HG02943 (cell line): ENCODE measurements around the gene RAD50.
"Not testable (repeated sequence)": the region's sequence is repeated elsewhere in the genome, so short reads cannot be mapped to it uniquely, and the experiment has no call there.

ENCODE experiments used
- ATAC-seq: cut with Tn5 transposase; IDR thresholded peaks from one replicate; pipeline ENCODE4 v1.9.1; 2021; ENCODE audit warnings: mild to moderate bottlenecking, low read depth, moderate library complexity; ENCODE audit not compliant: unreplicated experiment

Gene RAD50

GRCh38 chr5:132556763-132557477 is at the start of gene RAD50:
TSS of gene RAD50 (plus strand) at chr5:132556977. CDS start at chr5:132557325, 348 bp downstream.
- ATAC-seq = peak; percentile 95

DNA sequence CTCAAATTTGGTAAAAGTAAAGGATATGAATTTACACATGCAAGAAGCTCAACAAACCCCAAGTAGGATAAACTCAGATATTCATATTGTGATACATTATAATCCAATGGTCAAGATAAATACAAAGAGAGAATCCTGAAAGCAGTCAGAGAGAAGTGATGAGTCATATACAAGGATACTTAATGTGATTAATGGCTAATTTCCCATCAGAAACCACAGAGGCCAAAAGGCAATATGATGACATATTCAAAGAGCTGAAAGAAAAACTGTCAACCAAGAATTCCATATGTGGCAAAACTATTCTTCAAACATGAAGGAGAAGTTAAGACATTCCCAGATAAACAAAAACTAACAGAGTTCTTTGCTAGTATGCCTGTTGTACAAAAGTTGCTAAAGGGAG is 46.7 kb upstream of the RAD50 start:
- ATAC-seq = no peak

GRCh38 chr5:132513618-132514336 is 43.0 kb upstream of the RAD50 start:
- not testable (repeated sequence) for ATAC-seq

DNA sequence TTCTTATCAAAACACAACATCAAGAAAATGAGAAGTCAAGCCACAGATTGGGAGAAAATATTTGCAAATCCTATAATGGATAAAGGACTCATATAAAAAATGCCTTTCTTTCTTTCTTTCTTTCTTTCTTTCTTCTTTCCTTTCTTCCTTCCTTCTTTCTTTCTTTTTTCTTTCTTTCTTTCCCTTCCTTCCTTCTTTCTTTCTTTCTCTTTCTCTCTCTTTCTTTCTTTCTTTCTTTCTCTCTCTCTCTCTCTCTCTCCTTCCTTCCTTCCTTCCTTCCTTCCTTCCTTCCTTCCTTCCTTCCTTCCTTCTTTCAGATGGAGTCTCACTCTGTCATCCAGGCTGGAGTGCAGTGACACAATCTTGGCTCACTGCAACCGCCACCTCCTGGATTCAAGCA is 34.7 kb upstream of the RAD50 start:
- ATAC-seq = not testable (repeated sequence)

DNA sequence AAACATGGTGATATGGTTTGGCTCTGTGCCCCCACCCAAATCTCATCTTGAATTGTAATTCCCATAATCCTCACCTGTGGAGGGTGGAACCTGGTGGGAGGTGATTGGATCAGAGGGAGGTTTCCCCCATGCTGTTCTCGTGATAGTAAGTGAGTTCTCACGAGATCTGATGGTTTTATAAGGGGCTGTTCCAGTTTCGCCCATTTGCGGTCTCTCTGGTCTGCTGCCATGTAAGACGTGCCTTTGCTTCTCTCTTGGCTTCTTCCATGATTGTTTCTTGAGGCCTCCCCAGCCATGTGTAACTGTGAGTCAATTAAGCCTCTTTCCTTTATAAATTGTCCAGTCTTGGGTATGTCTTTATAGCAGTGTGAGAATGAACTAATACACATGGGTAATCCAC is 31.9 kb upstream of the RAD50 start:
- not testable (repeated sequence) for ATAC-seq

DNA sequence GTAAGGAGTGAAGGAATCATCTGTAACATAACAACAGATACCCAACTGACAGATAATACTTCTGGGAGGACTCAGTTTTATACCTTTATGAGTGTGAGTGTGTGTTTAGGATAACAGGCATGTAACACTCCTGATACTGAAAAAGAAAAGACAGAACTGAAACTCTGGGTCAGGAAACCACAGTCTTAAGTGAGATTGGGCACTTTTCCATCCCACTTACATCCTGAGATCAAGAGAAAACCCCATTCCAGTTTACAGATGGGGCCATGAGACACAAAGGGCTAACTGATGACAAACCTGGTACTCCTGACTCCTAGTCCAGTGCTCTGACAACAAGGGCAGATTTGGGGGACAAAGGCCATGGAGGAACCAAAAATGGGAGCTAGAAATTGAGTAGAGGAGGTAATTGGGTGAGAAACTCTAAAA is 31.5 kb upstream of the RAD50 start:
- peak; percentile 72 for ATAC-seq

GRCh38 chr5:132526290-132526973 is 30.3 kb upstream of the RAD50 start:
- ATAC-seq = no peak

GRCh38 chr5:132526974-132527564 is 29.7 kb upstream of the RAD50 start:
- ATAC-seq = no peak

DNA sequence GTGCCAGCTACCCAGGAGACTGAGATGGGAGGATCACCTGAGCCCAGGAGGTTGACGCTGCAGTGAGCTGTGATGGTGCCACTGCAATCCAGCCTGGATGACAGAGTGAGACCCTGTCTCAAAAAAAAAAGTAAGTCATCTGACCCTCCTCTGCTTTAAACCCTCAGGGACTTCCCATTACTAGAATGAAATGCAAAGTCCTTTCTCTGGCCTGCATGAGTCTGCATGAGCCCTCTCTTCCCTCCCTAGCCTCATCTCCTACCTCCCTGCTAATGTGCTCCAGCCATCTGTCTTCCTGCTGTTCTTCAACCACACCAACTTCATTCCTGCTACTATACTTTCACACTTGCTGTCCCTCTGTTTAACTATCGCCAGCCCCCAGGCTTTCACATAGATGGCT is 28.8 kb upstream of the RAD50 start:
- ATAC-seq = no peak

DNA sequence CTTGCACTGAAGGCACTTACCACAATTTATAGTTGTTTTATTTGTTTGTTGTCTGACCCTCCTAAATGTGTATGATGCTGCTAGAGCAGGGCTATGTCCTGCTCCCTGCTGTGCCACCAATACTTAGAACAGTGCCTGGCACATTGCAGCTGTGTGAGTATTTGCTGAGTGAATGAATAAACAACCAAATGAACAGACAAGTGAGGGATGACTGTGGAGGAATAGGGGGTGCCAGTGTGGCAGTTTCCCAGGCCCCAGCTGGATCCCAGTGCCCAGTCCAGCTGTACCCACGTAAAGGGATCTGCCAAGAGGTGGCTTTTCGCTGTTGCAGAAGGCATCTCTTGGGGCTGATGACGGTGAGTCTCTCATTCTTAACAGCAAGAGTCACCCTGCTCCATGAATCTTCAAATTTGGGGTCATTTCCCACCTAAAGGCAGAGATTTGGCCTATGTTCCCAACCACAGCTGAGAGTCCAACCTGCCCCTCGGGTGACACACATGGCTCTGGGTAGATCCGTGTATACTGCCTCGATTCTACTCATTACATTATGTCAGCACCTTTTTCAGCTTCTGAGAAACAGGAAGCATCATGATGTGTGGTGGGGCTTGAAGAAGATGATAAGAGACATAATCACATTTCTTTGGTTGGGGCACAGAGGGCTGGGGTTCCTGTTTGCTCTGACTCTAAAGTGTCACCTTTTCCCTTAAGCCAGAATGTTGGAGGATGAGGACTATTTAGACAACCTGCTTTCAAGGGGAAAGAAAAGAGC is 27.7 kb upstream of the RAD50 start:
- ATAC-seq = no peak

DNA sequence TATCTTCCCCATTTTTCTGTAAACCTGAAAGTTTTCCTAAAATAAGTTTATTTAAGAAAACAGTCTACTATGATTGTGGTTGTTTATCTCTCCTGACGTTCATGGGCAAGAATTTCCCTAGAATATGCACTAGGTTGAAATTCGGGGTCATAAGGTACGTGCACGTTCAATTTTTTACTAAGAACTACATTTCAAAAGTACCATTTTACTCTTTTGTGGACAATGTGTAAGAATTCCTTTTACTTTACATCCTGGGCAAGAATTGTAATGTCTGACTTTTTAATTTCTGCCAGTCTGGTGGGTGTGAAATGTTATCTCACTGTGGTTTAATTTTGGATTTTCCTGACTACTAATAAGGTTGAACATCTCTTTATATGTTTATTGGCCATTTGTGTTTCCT is 25.8 kb upstream of the RAD50 start:
- ATAC-seq = no peak

GRCh38 chr5:132539716-132540115 is 17.1 kb upstream of the RAD50 start:
- ATAC-seq = no peak

DNA sequence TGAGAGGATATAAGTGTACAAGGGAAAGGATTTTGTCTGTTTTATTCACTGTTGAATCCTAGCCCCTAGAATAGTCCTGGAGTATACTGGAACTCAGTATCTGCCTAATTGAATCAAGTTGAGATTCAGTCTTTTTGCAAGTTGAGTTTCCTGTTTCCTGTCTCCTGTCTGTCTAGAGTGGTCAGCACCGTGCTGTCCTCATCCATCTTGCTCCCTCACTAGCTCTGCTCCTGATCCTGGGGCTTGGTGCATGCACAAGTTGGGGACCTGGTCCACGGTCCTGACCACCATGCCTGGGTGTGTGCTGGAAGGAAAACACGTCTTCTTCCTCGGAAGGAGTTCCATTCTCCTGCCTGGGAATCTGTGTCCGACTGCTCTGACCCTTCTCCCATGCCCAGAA is 16.6 kb upstream of the RAD50 start:
- ATAC-seq = no peak

DNA sequence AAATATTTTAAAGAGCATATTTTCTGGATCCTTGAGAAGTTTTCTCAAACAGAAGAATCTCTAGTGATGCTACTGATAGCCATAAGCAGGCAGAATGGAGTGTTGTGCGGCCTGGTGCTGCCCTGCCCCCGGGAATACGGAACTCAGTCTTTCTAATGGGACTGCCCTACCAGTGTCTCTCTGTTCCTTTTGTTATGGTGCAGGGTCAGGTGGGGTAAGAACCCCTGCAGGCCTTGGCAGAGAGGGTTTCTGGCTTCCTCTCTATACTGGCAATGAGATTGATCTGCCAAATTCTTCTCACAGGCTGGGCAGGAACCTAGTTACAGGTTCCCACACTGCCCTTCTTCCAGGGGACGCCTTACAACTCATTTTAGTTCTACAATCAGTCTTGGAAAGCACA is 16.0 kb upstream of the RAD50 start:
- ATAC-seq = no peak

GRCh38 chr5:132543472-132544201 is 13.1 kb upstream of the RAD50 start, which contains the start of gene IL5:
TSS of gene IL5 (minus strand) at chr5:132543522. CDS start at chr5:132543478, 44 bp downstream.
- ATAC-seq = no peak

DNA sequence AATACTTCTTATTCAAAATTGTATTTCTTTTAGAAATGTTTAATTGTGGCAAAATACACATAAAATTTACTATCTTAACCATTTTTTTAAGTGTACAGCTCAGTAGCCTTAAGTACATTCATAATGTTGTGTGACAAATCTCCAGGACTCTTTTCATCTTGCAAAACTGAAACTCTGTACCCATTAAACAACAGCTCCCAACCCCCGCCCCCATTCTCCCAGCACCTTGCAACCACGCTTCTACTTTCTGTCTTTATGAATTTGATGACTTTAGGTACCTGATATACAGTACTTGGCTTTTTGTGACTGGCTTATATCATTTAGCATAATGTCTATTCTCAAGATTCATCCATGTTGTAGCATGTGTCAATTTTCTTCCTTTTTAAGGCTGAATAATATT is 10.7 kb upstream of the RAD50 start:
- no peak for ATAC-seq

DNA sequence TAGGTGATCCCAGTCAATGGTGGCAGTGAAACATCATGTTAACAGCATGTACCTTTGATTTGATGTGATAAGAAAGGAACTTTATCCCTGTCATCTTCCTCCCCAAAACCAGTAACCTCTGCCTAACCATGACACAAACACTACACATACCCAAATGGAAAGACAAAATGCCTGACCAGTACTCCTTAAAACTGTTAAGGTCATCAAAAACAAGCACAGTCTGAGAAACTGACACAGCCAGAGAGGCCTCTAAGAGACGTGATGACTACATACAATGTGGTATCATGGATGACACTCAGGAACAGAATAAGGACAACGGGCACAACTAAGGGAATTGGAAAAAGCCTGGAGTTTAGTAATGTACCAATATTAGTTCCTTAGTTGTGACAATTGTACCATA is 9.5 kb upstream of the RAD50 start:
- ATAC-seq = no peak

- ATAC-seq = not testable (repeated sequence)
Measured at GRCh38 chr5:132548834-132549233, 7.9 kb upstream of the RAD50 start.

- ATAC-seq = no peak
Measured at GRCh38 chr5:132549576-132549975, 7.2 kb upstream of the RAD50 start.
